T-helper 2 cell treated with Interferon-gamma antibody and Interleukin-4, amounts not matched to agents 5 μg/mL and 100 μg/mL, for 36 hours (primary cell): ENCODE measurements around the gene FAM185A.
"Not testable (repeated sequence)": the region's sequence is repeated elsewhere in the genome, so short reads cannot be mapped to it uniquely, and the experiment has no call there.

Source experiments
- DNase-seq: peaks from one replicate; pipeline ENCODE4 v3.0.0; 2021; ENCODE audit warnings: low spot score
- H3K27ac Mint-ChIP-seq: one replicate; pipeline ENCODE4 v1.8.0; 2021; ENCODE audit warnings: mild to moderate bottlenecking, mixed read lengths
- H3K27me3 Mint-ChIP-seq: one replicate; pipeline ENCODE4 v1.8.0; 2021; ENCODE audit warnings: low read depth, mixed read lengths
- H3K36me3 Mint-ChIP-seq: one replicate; pipeline ENCODE4 v1.8.0; 2021; ENCODE audit warnings: low read depth, mixed read lengths
- H3K4me1 Mint-ChIP-seq: one replicate; pipeline ENCODE4 v1.8.0; 2021; ENCODE audit warnings: low read depth, mixed read lengths
- H3K4me3 Mint-ChIP-seq: one replicate; pipeline ENCODE4 v1.8.0; 2022; ENCODE audit warnings: mild to moderate bottlenecking, moderate library complexity, mixed read lengths
- H3K9me3 Mint-ChIP-seq: one replicate; pipeline ENCODE4 v1.8.0; 2021; ENCODE audit warnings: mixed read lengths

The FAM185A gene

GRCh38 chr7:102795987-102796595, 47.3 kb downstream of the FAM185A start:
- H3K9me3 Mint-ChIP-seq, result peaks cover 17% of the 10 kb centered on the region
- H3K27ac Mint-ChIP-seq, DNase-seq, H3K4me1 Mint-ChIP-seq, H3K27me3 Mint-ChIP-seq, H3K36me3 Mint-ChIP-seq, H3K4me3 Mint-ChIP-seq: not testable (repeated sequence)

GRCh38 chr7:102806613-102807012, 57.8 kb downstream of the FAM185A start:
- Mint-ChIP-seq H3K27ac (no peak overlapping the region), H3K4me3 (no peak overlapping the region), H3K9me3 (peaks cover 13% of the 10 kb centered on the region), H3K4me1 (no peaks in the 10 kb centered on the region), H3K36me3 (peaks cover 5% of the 10 kb centered on the region), H3K27me3 (peaks cover 4% of the 10 kb centered on the region)
- no peak for DNase-seq

- H3K27ac Mint-ChIP-seq, result no peak overlapping the region
- peaks cover 3% of the 10 kb centered on the region for H3K36me3 Mint-ChIP-seq
- H3K9me3 Mint-ChIP-seq, result no peaks in the 10 kb centered on the region
- no peak for DNase-seq
- H3K4me3 Mint-ChIP-seq, result no peak overlapping the region
- H3K4me1 Mint-ChIP-seq, result peaks cover 13% of the 10 kb centered on the region
- H3K27me3 Mint-ChIP-seq, result no peaks in the 10 kb centered on the region
Observed at GRCh38 chr7:102810916-102811315, 62.1 kb downstream of the FAM185A start.

GRCh38 chr7:102811942-102812678, 63.3 kb downstream of the FAM185A start:
- DNase-seq, result no peak
- Mint-ChIP-seq H3K27ac (no peak overlapping the region), H3K9me3 (no peaks in the 10 kb centered on the region)

GRCh38 chr7:102813191-102814024, 64.6 kb downstream of the FAM185A start:
- Mint-ChIP-seq H3K27me3 (no peaks in the 10 kb centered on the region), H3K9me3 (no peaks in the 10 kb centered on the region), H3K4me3 (no peak overlapping the region), H3K36me3 (peaks cover 3% of the 10 kb centered on the region), H3K4me1 (peaks cover 13% of the 10 kb centered on the region), H3K27ac (no peak overlapping the region)
- DNase-seq, result no peak

More at GRCh38 chr7:102811942-102812678, 63.3 kb downstream of the FAM185A start:
- H3K4me1 Mint-ChIP-seq, result peaks cover 13% of the 10 kb centered on the region
- H3K4me3 Mint-ChIP-seq, result no peak overlapping the region
- peaks cover 3% of the 10 kb centered on the region for H3K36me3 Mint-ChIP-seq
- H3K27me3 Mint-ChIP-seq, result no peaks in the 10 kb centered on the region

- Mint-ChIP-seq H3K4me1 (peaks cover 13% of the 10 kb centered on the region), H3K27me3 (no peaks in the 10 kb centered on the region), H3K9me3 (no peaks in the 10 kb centered on the region), H3K4me3 (no peak overlapping the region), H3K27ac (no peak overlapping the region), H3K36me3 (peaks cover 3% of the 10 kb centered on the region)
- no peak for DNase-seq
Observed at GRCh38 chr7:102814025-102814471, 65.2 kb downstream of the FAM185A start.

- peaks cover 1% of the 10 kb centered on the region for H3K36me3 Mint-ChIP-seq
- peaks cover 13% of the 10 kb centered on the region for H3K4me1 Mint-ChIP-seq
- H3K27ac Mint-ChIP-seq, result no peak overlapping the region
- no peak overlapping the region for H3K4me3 Mint-ChIP-seq
- DNase-seq, result no peak
- no peaks in the 10 kb centered on the region for H3K9me3 Mint-ChIP-seq
- H3K27me3 Mint-ChIP-seq, result no peaks in the 10 kb centered on the region
Observed at GRCh38 chr7:102817616-102818573, 69.1 kb downstream of the FAM185A start.

GRCh38 chr7:102819151-102819550, 70.4 kb downstream of the FAM185A start:
- H3K27me3 Mint-ChIP-seq, result no peaks in the 10 kb centered on the region
- H3K36me3 Mint-ChIP-seq, result no peaks in the 10 kb centered on the region
- H3K27ac Mint-ChIP-seq, result no peak overlapping the region
- no peak for DNase-seq
- no peaks in the 10 kb centered on the region for H3K9me3 Mint-ChIP-seq
- H3K4me1 Mint-ChIP-seq, result peaks cover 4% of the 10 kb centered on the region
- H3K4me3 Mint-ChIP-seq, result no peak overlapping the region

- DNase-seq, result no peak
- Mint-ChIP-seq H3K4me3 (no peak overlapping the region), H3K27ac (no peak overlapping the region), H3K4me1 (no peaks in the 10 kb centered on the region), H3K27me3 (no peaks in the 10 kb centered on the region), H3K9me3 (no peaks in the 10 kb centered on the region), H3K36me3 (peaks cover under 1% of the 10 kb centered on the region)
Observed at GRCh38 chr7:102821994-102822747, 73.4 kb downstream of the FAM185A start.

GRCh38 chr7:102823390-102824119, 74.8 kb downstream of the FAM185A start:
- Mint-ChIP-seq H3K27me3 (no peaks in the 10 kb centered on the region), H3K27ac (no peak overlapping the region), H3K36me3 (peaks cover 2% of the 10 kb centered on the region), H3K9me3 (no peaks in the 10 kb centered on the region), H3K4me3 (no peak overlapping the region), H3K4me1 (no peaks in the 10 kb centered on the region)
- DNase-seq, result no peak

- Mint-ChIP-seq H3K27me3 (peaks cover 2% of the 10 kb centered on the region), H3K27ac (no peak overlapping the region), H3K36me3 (peaks cover 8% of the 10 kb centered on the region), H3K4me1 (no peaks in the 10 kb centered on the region), H3K4me3 (no peak overlapping the region), H3K9me3 (no peaks in the 10 kb centered on the region)
- no peak for DNase-seq
Observed at GRCh38 chr7:102828286-102828685, 79.5 kb downstream of the FAM185A start.

GRCh38 chr7:102829075-102829474, 80.3 kb downstream of the FAM185A start:
- H3K27me3 Mint-ChIP-seq, result peaks cover 2% of the 10 kb centered on the region

More at GRCh38 chr7:102829075-102829474, 80.3 kb downstream of the FAM185A start:
- no peak for DNase-seq
- Mint-ChIP-seq H3K27ac (no peak overlapping the region), H3K4me3 (no peak overlapping the region), H3K4me1 (no peaks in the 10 kb centered on the region), H3K36me3 (peaks cover 8% of the 10 kb centered on the region), H3K9me3 (no peaks in the 10 kb centered on the region)
